GM21737 (cell line): Measurements from ENCODE around the gene LCN6.

Experiments used
- ATAC-seq: cut with Tn5 transposase; IDR thresholded peaks from one replicate; pipeline ENCODE4 v1.9.1; 2021; ENCODE audit warnings: mild to moderate bottlenecking, moderate library complexity; ENCODE audit not compliant: unreplicated experiment

The LCN6 gene

GRCh38 chr9:136694163-136694871 is 54.0 kb downstream of the LCN6 start:
- ATAC-seq, result no peak
